Loucy (cell line): ENCODE measurements around the gene DENND6A.

ENCODE experiments used
- H2AFZ ChIP-seq: fragments of 200-600 bp; sonication (generic); 2 replicates; pipeline ENCODE4 v1.6.0; 2016; ENCODE audit warnings: antibody characterized with exemption, mild to moderate bottlenecking, low read length, moderate library complexity
- H3F3A ChIP-seq: fragments of 200-600 bp; 2 replicates; pipeline ENCODE4 v1.6.0; 2016; ENCODE audit warnings: antibody characterized with exemption, low read depth, mild to moderate bottlenecking
- H3K27me3 ChIP-seq: fragments of 200-600 bp; sonication (generic); 2 replicates; pipeline ENCODE4 v1.6.1; 2014; ENCODE audit warnings: low read length, mild to moderate bottlenecking; ENCODE audit not compliant: insufficient read depth, poor library complexity, severe bottlenecking
- H3K36me3 ChIP-seq: fragments of 200-600 bp; sonication (generic); 2 replicates; pipeline ENCODE4 v1.6.1; 2016; ENCODE audit warnings: low read length; ENCODE audit not compliant: insufficient read depth
- H3K4me1 ChIP-seq: fragments of 200-600 bp; sonication (generic); 2 replicates; pipeline ENCODE4 v1.5.1; 2014; ENCODE audit warnings: low read length, mild to moderate bottlenecking; ENCODE audit not compliant: insufficient read depth, poor library complexity, severe bottlenecking
- H3K4me2 ChIP-seq: fragments of 200-600 bp; sonication (generic); 2 replicates; pipeline ENCODE4 v1.6.0; 2014; ENCODE audit warnings: antibody characterized with exemption, low read length, low read depth, mild to moderate bottlenecking; ENCODE audit not compliant: poor library complexity, severe bottlenecking
- H3K4me3 ChIP-seq: fragments of 200-600 bp; sonication (generic); 2 replicates; pipeline ENCODE4 v1.5.1; 2014; ENCODE audit warnings: low read length, mild to moderate bottlenecking, mixed read lengths; ENCODE audit not compliant: poor library complexity, severe bottlenecking
- H3K79me2 ChIP-seq: fragments of 200-600 bp; sonication (generic); 2 replicates; pipeline ENCODE4 v1.6.1; 2014; ENCODE audit warnings: low read length; ENCODE audit not compliant: insufficient read depth
- H3K9ac ChIP-seq: fragments of 200-600 bp; sonication (generic); 2 replicates; pipeline ENCODE4 v1.6.0; 2014; ENCODE audit warnings: mild to moderate bottlenecking, low read depth, low read length, moderate library complexity; ENCODE audit not compliant: poor library complexity, severe bottlenecking
- H3K9me2 ChIP-seq: fragments of 200-600 bp; sonication (generic); replicated peaks from 2 replicates; pipeline ENCODE4 v1.6.1; 2016; ENCODE audit warnings: low read depth, low read length, mixed read lengths
- H3K9me3 ChIP-seq: fragments of 200-600 bp; sonication (generic); 2 replicates; pipeline ENCODE4 v1.6.1; 2014; ENCODE audit warnings: mild to moderate bottlenecking, antibody characterized with exemption, low read length, low read depth; ENCODE audit not compliant: insufficient read depth
- H4K20me1 ChIP-seq: fragments of 200-600 bp; sonication (generic); 2 replicates; pipeline ENCODE4 v1.6.0; 2014; ENCODE audit warnings: antibody characterized with exemption, low read length, mild to moderate bottlenecking; ENCODE audit not compliant: insufficient read depth, poor library complexity, severe bottlenecking
- EZH2phosphoT487 ChIP-seq: fragments of 200-600 bp; IDR thresholded peaks from 2 replicates; pipeline ENCODE4 v1.6.1; 2018; ENCODE audit warnings: antibody characterized with exemption, mild to moderate bottlenecking, moderate library complexity, borderline replicate concordance
- TF ChIP-seq, protein P1 (sequence below): fragments of 200-600 bp; sonication (generic); conservative IDR thresholded peaks from 2 replicates; pipeline ENCODE4 v1.5.1; 2014; ENCODE audit warnings: mild to moderate bottlenecking, antibody characterized with exemption, low read length

The DENND6A gene

DNA sequence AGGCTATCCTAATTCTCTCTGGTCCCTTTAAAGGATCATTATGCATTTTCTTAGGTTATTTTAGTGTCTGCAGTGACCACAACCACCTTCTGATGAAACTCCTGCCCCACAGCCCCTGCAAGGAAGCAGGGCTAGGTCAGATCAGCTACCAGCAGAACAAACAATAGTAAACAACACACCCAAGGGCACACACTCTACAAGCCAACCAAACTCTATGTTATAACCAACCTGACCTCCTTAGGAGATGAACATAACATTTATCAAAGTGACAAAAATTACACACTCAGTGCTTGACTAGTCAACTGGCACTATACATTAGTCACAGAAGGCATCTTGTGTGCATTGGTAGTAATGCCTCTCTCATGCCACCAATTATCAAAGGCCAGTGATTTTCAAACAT lies 17.3 kb downstream of the DENND6A start:
- Histone ChIP-seq H4K20me1 (peaks cover 7% of the 10 kb centered on the region), H3K36me3 (peaks cover 15% of the 10 kb centered on the region; the same call in 1 of the 2 replicates), H3K79me2 (peaks cover 4% of the 10 kb centered on the region; the same call in 1 of the 2 replicates), H3K4me1 (peaks cover 16% of the 10 kb centered on the region), H3K4me3 (no peak overlapping the region), H2AFZ (no peak overlapping the region), H3K27me3 (no peaks in the 10 kb centered on the region), H3F3A (no peaks in the 10 kb centered on the region), H3K9me2 (no peaks in the 10 kb centered on the region), H3K9ac (no peak overlapping the region), H3K4me2 (no peak overlapping the region), H3K9me3 (no peaks in the 10 kb centered on the region)
- TF ChIP-seq, protein P1, sequence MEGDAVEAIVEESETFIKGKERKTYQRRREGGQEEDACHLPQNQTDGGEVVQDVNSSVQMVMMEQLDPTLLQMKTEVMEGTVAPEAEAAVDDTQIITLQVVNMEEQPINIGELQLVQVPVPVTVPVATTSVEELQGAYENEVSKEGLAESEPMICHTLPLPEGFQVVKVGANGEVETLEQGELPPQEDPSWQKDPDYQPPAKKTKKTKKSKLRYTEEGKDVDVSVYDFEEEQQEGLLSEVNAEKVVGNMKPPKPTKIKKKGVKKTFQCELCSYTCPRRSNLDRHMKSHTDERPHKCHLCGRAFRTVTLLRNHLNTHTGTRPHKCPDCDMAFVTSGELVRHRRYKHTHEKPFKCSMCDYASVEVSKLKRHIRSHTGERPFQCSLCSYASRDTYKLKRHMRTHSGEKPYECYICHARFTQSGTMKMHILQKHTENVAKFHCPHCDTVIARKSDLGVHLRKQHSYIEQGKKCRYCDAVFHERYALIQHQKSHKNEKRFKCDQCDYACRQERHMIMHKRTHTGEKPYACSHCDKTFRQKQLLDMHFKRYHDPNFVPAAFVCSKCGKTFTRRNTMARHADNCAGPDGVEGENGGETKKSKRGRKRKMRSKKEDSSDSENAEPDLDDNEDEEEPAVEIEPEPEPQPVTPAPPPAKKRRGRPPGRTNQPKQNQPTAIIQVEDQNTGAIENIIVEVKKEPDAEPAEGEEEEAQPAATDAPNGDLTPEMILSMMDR: no peak
- no peak for TF ChIP-seq EZH2phosphoT487

- peaks cover 3% of the 10 kb centered on the region for H4K20me1 ChIP-seq
- no peak for TF ChIP-seq EZH2phosphoT487
- TF ChIP-seq, protein P1: no peak
- no peaks in the 10 kb centered on the region for H3K9me3 ChIP-seq
- H3K9ac ChIP-seq: no peak overlapping the region
- no peak overlapping the region for H2AFZ ChIP-seq
- H3K9me2 ChIP-seq: no peaks in the 10 kb centered on the region
- peaks cover 4% of the 10 kb centered on the region for H3K4me1 ChIP-seq
- no peak overlapping the region for H3K4me2 ChIP-seq
- peaks cover 11% of the 10 kb centered on the region; the same call in 1 of the 2 replicates for H3K36me3 ChIP-seq
- H3F3A ChIP-seq: no peaks in the 10 kb centered on the region
- H3K4me3 ChIP-seq: no peak overlapping the region
- H3K79me2 ChIP-seq: no peaks in the 10 kb centered on the region; the same call in 1 of the 2 replicates
- H3K27me3 ChIP-seq: no peaks in the 10 kb centered on the region
Observed at GRCh38 chr3:57673156-57673555, 19.7 kb downstream of the DENND6A start.

GRCh38 chr3:57670543-57670942 lies 22.3 kb downstream of the DENND6A start:
- no peaks in the 10 kb centered on the region for H4K20me1 ChIP-seq
- no peak overlapping the region for H3K4me3 ChIP-seq
- H3K36me3 ChIP-seq: peaks cover 19% of the 10 kb centered on the region; the same call in 1 of the 2 replicates
- no peaks in the 10 kb centered on the region for H3K27me3 ChIP-seq
- H3K79me2 ChIP-seq: no peaks in the 10 kb centered on the region; the same call in 1 of the 2 replicates
- no peaks in the 10 kb centered on the region for H3K9me3 ChIP-seq
- no peaks in the 10 kb centered on the region for H3F3A ChIP-seq
- H3K9me2 ChIP-seq: no peaks in the 10 kb centered on the region
- H2AFZ ChIP-seq: no peak overlapping the region
- H3K4me1 ChIP-seq: peaks cover 2% of the 10 kb centered on the region
- no peak overlapping the region for H3K9ac ChIP-seq
- H3K4me2 ChIP-seq: no peak overlapping the region
- TF ChIP-seq, protein P1: no peak
- TF ChIP-seq EZH2phosphoT487: no peak
